ENCODE measurements around the gene KCND1.
"Not testable (repeated sequence)": the region's sequence is repeated elsewhere in the genome, so short reads cannot be mapped to it uniquely, and the experiment has no call there.

The KCND1 gene

DNA sequence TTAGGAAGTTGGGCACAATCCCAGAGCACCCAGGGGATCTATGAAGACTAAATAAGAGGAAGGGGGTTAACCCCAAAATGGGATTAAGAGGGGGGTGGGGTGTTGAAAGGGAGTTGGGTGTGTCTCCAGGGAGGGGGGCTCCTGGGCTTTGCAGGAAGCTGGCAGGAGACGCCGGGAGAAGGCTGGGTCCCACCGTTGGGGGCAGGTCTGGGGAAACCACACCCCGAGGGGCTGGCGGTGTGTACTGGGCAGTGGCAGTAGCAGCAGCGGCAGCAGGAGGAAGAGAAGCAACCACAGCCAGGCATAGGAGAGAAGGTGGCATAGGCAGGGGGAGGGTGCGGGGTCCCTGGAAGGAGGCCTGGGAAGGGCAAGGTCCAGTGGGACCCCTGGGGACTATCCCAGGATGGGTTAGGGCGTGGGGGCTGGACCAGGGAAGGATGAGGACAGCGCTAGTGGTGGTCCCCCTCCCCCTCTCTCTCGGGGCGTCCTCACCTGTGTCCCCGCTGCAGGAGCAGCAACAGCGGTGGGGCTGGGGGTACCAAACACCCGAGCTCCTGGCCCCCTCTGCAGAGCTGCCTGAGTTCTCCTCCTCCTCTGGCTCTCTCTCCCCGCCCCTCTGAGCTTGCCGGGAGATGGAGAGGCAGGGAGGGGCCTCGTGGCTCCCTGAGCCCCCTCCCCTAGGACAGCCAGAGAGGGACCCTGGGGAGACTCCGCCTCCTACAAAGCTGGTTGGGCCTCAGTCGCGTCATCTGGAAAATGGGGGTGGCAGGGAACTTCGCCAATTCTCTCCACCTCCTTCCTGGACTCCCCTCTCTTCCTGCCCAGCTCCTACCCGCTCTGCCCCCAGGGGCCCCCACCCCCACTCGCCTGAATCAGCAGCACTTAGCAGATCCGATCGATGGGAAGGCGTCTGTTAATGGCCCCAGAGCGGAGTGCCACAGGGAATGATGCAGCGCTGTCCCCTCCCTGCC is at the start of gene KCND1:
Gene KCND1 (minus strand): TSS at position 596 of the 971 bp plus-strand sequence. CDS start 1,573 bp downstream, outside the sequence.
- DNase-seq (ENCODE audit: low read depth in 2 of 2), result peak; percentile 49 to 54

GRCh38 chrX:49019599-49020249 is 48.1 kb upstream of the KCND1 start:
- no peak for DNase-seq (ENCODE audit: low read depth in 2 of 2)

DNA sequence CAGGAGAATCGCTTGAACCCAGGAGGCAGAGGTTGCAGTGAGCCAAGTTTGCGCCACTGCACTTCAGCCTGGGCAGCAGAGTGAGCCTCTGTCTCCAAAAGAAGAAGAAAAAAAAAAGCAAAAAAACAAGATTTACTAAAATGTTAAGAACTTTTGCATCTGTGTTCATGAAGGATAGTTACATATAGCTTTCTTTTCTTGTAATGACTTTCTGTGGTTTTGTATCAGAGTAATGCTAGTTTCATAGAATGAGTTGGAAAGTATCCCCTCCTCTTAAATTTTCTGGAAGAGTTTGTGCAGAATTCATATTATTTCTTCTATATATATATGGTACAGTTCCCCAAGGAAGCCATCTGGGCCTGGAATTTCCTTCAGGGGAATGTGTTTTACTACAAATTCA is 47.4 kb upstream of the KCND1 start:
- no peak for DNase-seq (ENCODE audit: low read depth in 2 of 2)

GRCh38 chrX:49003696-49004095 is 32.1 kb upstream of the KCND1 start:
- no peak for DNase-seq (ENCODE audit: low read depth in 2 of 2)

DNA sequence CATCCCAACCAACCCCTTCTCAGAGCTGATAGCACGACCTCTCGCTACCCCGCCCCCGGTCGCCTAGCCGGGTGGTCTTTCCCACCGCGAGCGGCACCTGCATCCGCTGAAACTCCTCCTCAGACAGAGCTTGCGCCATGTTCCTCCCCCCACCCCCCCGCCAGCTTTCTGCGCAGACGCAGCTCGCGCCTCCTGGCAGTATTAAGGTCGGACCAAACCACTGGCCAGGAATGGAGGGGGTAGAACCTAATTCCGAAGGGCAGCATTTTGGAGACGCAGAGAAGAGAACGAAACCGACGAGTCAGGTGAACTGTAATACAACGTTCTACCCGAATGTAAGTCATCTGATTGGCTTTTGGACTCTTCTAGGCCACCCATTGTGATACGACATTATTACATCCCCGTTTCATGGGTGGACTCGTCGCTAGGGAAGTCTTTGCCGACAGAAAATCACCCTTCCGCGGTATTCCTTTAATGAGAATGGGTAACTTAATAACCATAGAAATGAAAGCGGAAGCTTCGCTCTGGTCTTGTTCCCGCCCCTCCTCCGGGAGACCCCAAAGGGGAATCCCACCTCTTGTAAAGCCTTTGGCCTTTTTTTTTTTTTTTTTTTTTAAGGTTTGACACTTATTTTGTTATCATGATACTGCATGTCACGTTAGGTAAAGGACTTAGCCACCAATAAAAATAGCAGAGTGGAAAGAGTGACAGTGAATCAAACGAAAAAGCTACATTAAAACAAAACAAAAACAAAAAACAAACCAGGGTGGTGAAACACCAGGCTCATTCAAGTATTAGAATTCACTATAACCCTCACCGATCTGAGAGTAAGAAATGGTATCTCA is 30.7 kb upstream of the KCND1 start, which contains the start of gene GRIPAP1:
Gene GRIPAP1 (minus strand): TSS at position 174 of the 845 bp plus-strand sequence. CDS start 35 bp downstream, at position 139.
- DNase-seq (ENCODE audit: low read depth in 2 of 2), result peak; percentile 73 to 76

DNA sequence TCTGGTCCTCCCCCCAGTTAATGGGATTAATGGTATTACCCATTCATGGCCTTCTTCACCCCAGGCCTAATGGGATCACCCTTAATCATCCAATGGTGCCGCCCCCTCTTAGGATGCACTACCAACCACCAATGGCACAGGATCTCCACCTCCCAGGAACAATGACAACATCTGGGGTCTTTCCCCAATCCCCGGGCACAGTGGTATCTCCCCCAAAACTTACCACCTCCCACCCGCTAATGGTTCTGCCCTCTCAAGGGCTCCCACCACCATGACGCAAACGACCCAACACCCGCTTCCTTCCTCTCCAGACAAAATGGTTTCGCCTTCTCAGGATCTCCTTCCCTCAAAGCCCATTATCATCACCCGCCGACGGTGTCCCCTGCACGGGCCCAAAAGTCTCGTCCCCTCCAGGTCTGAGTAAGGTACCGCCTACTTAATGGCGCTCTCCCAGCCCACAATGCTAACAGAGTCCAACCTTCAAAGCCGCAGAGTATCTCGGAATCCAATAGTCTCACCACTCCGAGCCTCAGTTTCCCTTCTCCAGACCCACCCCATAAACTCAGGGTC is 30.0 kb upstream of the KCND1 start:
- no peak for DNase-seq (ENCODE audit: low read depth in 2 of 2)

DNA sequence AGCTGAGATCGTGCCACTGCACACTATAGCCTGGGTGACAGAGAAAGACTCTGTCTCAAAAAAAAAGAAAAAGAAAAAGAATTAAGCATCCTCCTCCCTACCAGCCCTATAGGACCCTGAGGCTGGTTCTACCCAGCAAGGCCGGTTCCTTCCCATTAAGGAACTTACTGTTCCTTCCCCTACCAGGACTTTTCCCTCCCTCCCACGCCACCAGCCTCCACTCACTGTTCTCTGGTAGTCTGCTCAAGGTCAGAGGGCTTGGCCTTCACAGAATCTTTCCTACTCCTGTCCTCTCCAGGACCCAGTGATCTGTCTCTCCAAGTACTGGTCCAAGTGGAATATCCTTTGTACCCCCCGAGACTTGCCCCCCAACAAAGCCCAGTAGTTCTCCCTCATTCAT is 29.0 kb upstream of the KCND1 start:
- DNase-seq (ENCODE audit: low read depth in 2 of 2), result no peak

DNA sequence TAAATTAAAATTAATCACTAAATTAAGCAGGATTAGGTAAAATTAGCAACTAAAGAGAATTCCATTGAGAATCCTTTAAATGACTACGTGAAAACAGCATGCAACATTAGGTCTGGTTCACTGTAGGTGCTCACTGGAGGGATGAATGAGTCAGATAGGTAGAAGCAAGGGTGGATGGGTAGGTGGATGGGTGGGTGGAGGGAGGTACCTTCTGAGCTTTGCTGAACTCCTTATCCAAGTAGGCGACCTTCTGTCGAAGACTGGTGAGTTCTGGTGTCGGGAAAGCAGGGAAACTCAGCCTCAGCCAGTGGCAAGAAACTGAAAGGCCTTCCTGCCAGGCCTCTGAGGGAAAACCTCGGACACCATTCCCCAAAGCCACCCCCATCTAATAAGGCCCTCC is 27.4 kb upstream of the KCND1 start:
- DNase-seq (ENCODE audit: low read depth in 2 of 2), result no peak

GRCh38 chrX:48998391-48998790 is 26.7 kb upstream of the KCND1 start:
- no peak for DNase-seq (ENCODE audit: low read depth in 2 of 2)

- no peak for DNase-seq (ENCODE audit: low read depth in 2 of 2)
Measured at GRCh38 chrX:48997865-48998264, 26.2 kb upstream of the KCND1 start.

DNA sequence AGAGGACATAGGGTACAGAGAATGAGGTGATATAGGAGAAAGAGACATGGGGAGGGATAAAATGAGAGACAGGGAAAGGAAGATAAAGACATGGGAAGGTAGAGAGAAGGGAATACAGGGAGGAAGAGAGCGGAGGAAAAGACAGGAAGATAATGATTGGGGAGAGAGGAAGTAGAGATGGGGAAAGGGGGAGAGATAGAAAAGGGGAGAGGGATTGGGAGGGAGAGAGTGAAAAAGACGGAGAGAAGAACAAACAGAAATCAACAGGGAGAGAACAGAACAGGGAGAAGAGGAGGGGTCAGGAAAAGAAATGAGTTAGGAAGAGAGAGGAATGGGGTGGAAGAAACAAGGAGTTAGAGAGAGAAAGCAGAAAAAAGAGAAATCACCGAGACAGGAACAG is 25.8 kb upstream of the KCND1 start:
- no peak for DNase-seq (ENCODE audit: low read depth in 2 of 2)

DNA sequence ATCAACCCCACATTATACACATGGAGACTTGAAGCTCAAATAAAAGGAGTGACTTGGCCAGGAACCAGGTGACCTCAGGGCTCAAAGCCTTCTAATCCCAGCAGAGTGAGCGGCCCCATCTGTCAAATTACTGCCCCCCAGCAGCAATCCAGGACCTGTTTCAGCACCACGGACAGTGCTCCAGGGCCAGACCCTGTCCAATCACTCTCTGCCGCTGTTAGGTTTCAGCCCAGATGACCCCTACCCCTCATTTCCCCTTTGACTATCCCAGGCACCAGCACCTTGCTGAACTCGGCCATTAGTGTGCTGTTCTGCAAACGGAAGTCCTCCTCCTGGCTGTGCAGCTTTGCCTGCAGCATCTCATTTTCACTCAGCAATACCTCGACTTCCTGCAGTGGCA is 25.3 kb upstream of the KCND1 start:
- no peak for DNase-seq (ENCODE audit: low read depth in 2 of 2)

- DNase-seq (ENCODE audit: low read depth in 2 of 2), result no peak
Measured at GRCh38 chrX:48992341-48992740, 20.7 kb upstream of the KCND1 start.

GRCh38 chrX:48989483-48989882 is 17.8 kb upstream of the KCND1 start:
- DNase-seq (ENCODE audit: low read depth in 2 of 2), result no peak

GRCh38 chrX:48983896-48984295 is 12.3 kb upstream of the KCND1 start:
- no peak for DNase-seq (ENCODE audit: low read depth in 2 of 2)

DNA sequence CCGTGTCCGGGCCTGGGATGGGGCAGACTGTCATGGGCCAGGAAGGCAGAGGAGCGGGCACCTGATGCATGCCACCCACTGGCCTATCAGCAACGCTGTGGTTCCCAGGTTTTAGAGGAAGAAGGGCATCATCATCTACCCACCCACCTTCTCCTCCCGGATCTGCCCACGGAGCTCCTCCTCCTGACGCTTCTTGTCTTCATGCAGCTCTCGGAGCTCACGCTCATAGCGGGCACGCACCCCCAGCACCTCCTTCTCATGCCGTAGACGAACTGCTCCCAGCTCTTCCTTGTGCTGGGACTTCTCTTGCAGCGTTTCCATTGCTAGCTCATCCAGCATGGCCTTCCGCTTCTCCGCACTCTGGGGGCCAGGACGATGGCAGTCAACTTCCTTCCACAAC is 11.4 kb upstream of the KCND1 start:
- no peak for DNase-seq (ENCODE audit: low read depth in 2 of 2)

DNA sequence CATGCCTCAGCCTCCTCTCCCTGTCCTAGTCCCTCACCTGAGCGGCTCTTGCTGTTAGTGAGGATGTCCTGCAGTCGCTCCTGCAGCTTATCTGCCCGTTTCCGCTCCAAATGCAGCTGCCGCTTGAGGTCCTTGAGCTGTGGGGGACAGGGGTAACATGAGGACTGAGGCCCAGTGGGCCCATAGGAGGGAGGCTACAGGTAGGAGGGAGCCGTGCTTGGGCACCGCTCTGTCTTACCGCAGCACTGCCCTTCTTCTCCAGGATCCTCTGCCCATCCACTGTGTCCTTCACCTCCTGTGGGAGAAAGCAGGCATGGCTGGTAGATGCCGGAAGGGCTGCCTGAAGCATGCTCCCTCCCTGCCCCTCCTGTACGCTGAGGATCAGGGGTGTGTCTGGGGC is 9.5 kb upstream of the KCND1 start:
- DNase-seq (ENCODE audit: low read depth in 2 of 2), result no peak

- DNase-seq (ENCODE audit: low read depth in 2 of 2), result not testable (repeated sequence)
Measured at GRCh38 chrX:48980341-48980740, 8.7 kb upstream of the KCND1 start.

DNA sequence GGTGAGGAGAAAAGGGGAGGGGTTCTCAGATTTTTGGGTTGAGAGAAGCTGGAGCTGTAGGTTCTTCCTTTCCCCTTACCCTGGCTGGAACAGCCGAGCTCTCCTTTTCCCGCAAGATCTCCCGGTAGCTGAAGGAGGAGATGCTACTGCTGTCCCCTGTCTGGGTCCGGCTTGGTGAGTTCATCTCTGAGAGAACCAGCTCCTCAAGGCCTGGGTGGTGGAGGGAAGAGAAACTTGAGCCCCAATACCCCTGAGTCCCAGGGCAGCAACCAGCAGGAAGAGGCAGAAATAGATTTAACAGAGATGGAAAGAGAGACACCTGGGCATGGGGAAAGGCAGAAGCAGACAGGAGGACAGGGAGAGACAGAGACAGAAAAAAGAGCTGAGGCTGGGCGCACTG is 6.6 kb upstream of the KCND1 start:
- DNase-seq (ENCODE audit: low read depth in 2 of 2), result no peak

DNA sequence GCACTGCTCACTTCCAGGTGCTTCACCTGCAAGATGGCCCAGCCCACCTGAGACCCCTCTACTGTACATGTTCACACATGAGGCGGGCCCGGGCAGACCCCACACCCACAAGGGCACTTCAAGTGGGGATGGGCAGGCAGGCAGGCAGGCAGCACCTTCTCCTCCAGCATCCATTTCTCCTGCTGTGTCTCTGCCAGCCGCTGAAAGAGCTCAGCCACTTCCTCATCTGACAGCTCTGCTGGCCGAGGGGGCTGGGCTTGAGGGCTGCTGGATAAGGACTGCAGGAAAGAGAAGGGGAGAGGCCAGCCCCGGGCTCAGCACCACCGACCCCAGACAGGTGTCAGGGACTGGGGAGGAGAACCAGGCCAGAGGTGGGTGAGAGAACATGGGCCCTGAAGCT is 4.4 kb upstream of the KCND1 start:
- DNase-seq (ENCODE audit: low read depth in 2 of 2), result no peak

GRCh38 chrX:48975541-48975940 is 3.9 kb upstream of the KCND1 start:
- DNase-seq (ENCODE audit: low read depth in 2 of 2), result no peak

DNA sequence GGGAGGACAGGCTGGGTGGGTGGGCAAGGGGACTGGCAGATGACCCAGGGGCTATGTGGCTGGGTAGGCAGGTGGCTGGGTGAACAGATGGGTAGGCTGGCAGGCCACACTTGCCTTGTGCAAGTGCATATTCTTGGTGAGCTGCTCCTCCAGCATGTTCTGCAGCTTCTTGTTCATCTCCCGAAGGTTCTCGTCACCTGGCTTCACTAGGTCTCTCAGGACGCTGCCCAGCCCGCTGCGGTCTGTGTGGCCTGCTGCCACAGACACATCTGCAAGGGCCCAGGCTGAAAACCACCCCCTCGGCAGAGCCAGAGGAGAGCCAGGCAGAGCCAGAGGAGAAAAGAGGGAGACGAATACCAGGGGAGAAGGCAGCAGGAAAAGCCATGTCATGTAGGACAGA is 3.4 kb upstream of the KCND1 start:
- no peak for DNase-seq (ENCODE audit: low read depth in 2 of 2)
